MM.1S (cell line): ENCODE results near the gene KDM7A.

Experiments used
- DNase-seq: peaks from one replicate; pipeline ENCODE4 v3.0.0-alpha.2; 2015
- H2AFZ ChIP-seq: fragments of 300-600 bp; sonication (generic); 2 replicates; pipeline ENCODE4 v1.6.0; 2016; ENCODE audit warnings: antibody characterized with exemption, low read length
- H3F3A ChIP-seq: fragments of 300-600 bp; sonication (generic); 2 replicates; pipeline ENCODE4 v1.6.1; 2016; ENCODE audit warnings: mild to moderate bottlenecking, antibody characterized with exemption, low read length, moderate library complexity, mixed read lengths; ENCODE audit not compliant: insufficient read depth
- H3K27ac ChIP-seq: fragments of 300-600 bp; sonication (generic); 2 replicates; pipeline ENCODE4 v1.5.1; 2016; ENCODE audit warnings: mild to moderate bottlenecking, low read length
- H3K27me3 ChIP-seq: fragments of 300-600 bp; sonication (generic); replicated peaks from 2 replicates; pipeline ENCODE4 v1.6.0; 2016; ENCODE audit warnings: low read length; ENCODE audit not compliant: insufficient read depth
- H3K36me3 ChIP-seq: fragments of 300-600 bp; sonication (generic); replicated peaks from 2 replicates; pipeline ENCODE4 v1.6.1; 2016; ENCODE audit warnings: mild to moderate bottlenecking, low read length, mixed read lengths; ENCODE audit not compliant: insufficient read depth
- H3K4me1 ChIP-seq: fragments of 300-600 bp; sonication (generic); 2 replicates; pipeline ENCODE4 v1.6.1; 2016; ENCODE audit warnings: low read length, mixed read lengths
- H3K4me2 ChIP-seq: fragments of 300-600 bp; sonication (generic); 2 replicates; pipeline ENCODE4 v1.6.0; 2016; ENCODE audit warnings: low read depth, low read length
- H3K4me3 ChIP-seq: fragments of 300-600 bp; sonication (generic); 2 replicates; pipeline ENCODE4 v1.5.1; 2016; ENCODE audit warnings: low read length, mixed read lengths
- H3K79me2 ChIP-seq: fragments of 300-600 bp; sonication (generic); 2 replicates; pipeline ENCODE4 v1.6.1; 2016; ENCODE audit warnings: mixed run types, low read length, mixed read lengths
- H3K9ac ChIP-seq: fragments of 300-600 bp; sonication (generic); 2 replicates; pipeline ENCODE4 v1.6.1; 2016; ENCODE audit warnings: low read length, mixed read lengths
- H3K9me2 ChIP-seq: fragments of 300-600 bp; sonication (generic); replicated peaks from 2 replicates; pipeline ENCODE4 v1.6.1; 2016; ENCODE audit warnings: mild to moderate bottlenecking, low read length, mixed read lengths; ENCODE audit not compliant: insufficient read depth
- H3K9me3 ChIP-seq: fragments of 300-600 bp; sonication (generic); replicated peaks from 2 replicates; pipeline ENCODE4 v1.6.1; 2016; ENCODE audit warnings: mild to moderate bottlenecking, low read length, mixed read lengths; ENCODE audit not compliant: insufficient read depth
- H4K20me1 ChIP-seq: fragments of 300-600 bp; sonication (generic); 2 replicates; pipeline ENCODE4 v1.6.1; 2016; ENCODE audit warnings: mild to moderate bottlenecking, low read length, moderate library complexity, mixed read lengths; ENCODE audit not compliant: insufficient read depth
- CTCF ChIP-seq: fragments of 300-600 bp; sonication (generic); IDR thresholded peaks from 2 replicates; pipeline ENCODE4 v1.5.1; 2016; ENCODE audit warnings: antibody characterized with exemption, low read length, mixed read lengths
- EZH2 ChIP-seq: fragments of 300-600 bp; sonication (generic); optimal IDR thresholded peaks from 2 replicates; pipeline ENCODE3; 2017; ENCODE audit warnings: low read depth, mild to moderate bottlenecking, antibody characterized with exemption, low read length, mixed read lengths
- EZH2phosphoT487 ChIP-seq: fragments of 300-600 bp; sonication (generic); IDR thresholded peaks from 2 replicates; pipeline ENCODE4 v1.6.1; 2018; ENCODE audit warnings: antibody characterized with exemption, low read length

KDM7A gene

GRCh38 chr7:140189917-140190316 lies 13.1 kb upstream of the KDM7A start:
- Histone ChIP-seq H3K79me2 (no peaks in the 10 kb centered on the region), H3K4me1 (no peaks in the 10 kb centered on the region), H2AFZ (no peak overlapping the region), H3K27ac (no peak overlapping the region), H3K9me2 (no peaks in the 10 kb centered on the region), H3K9ac (no peak overlapping the region), H3K27me3 (no peaks in the 10 kb centered on the region), H3F3A (no peaks in the 10 kb centered on the region), H3K36me3 (no peaks in the 10 kb centered on the region), H3K4me2 (no peak overlapping the region), H3K4me3 (no peak overlapping the region), H4K20me1 (no peaks in the 10 kb centered on the region), H3K9me3 (no peaks in the 10 kb centered on the region)
- TF ChIP-seq CTCF (no peak), EZH2 (no peak), EZH2phosphoT487 (no peak)
- no peak for DNase-seq

- no peak overlapping the region for H3K4me2 ChIP-seq
Observed at GRCh38 chr7:140182917-140183316, 6.1 kb upstream of the KDM7A start.

DNA sequence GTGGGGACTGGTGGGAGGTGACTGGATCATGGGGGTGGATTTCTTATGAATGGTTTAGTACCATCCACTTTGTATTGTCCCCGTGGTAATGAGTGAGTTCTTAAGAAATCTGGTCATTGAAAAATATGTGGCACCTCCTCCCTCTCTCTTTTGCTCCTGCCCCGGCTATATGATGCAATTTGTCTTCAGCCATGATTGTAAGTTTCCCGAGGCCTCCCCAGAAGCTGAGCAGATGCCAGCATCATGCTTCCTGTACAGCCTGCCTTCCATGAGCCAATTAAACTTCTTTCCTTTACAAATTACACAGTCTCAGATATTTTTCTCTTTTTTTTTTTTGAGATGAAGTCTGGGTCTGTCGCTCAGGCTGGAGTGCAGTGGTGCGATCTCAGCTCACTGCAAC lies 2.6 kb upstream of the KDM7A start:
- TF ChIP-seq EZH2 (no peak), EZH2phosphoT487 (no peak), CTCF (no peak)
- DNase-seq, result no peak
- Histone ChIP-seq H3K4me1 (no peaks in the 10 kb centered on the region), H4K20me1 (no peaks in the 10 kb centered on the region), H3K4me3 (no peak overlapping the region), H3K27ac (no peak overlapping the region), H3K27me3 (peaks cover 40% of the 10 kb centered on the region), H3K9me2 (no peaks in the 10 kb centered on the region), H3K36me3 (no peaks in the 10 kb centered on the region), H3F3A (peaks cover 17% of the 10 kb centered on the region), H3K4me2 (no peak overlapping the region), H3K9me3 (no peaks in the 10 kb centered on the region), H3K79me2 (no peaks in the 10 kb centered on the region), H2AFZ (no peak overlapping the region), H3K9ac (no peak overlapping the region)

More at GRCh38 chr7:140182917-140183316, 6.1 kb upstream of the KDM7A start:
- DNase-seq, result no peak
- no peak for TF ChIP-seq EZH2
- no peak for TF ChIP-seq CTCF
- no peak for TF ChIP-seq EZH2phosphoT487
- Histone ChIP-seq H3K4me3 (no peak overlapping the region), H3K9me2 (no peaks in the 10 kb centered on the region), H3K79me2 (no peaks in the 10 kb centered on the region), H3K4me1 (no peaks in the 10 kb centered on the region), H3F3A (no peaks in the 10 kb centered on the region), H3K9me3 (no peaks in the 10 kb centered on the region), H3K9ac (no peak overlapping the region), H3K36me3 (no peaks in the 10 kb centered on the region), H4K20me1 (no peaks in the 10 kb centered on the region), H3K27me3 (peaks cover 34% of the 10 kb centered on the region), H3K27ac (no peak overlapping the region), H2AFZ (no peak overlapping the region)
